Ishikawa (cell line): ENCODE measurements around the gene PPP4R2.

ENCODE experiments used
- CREB1 ChIP-seq: IDR thresholded peaks from 2 replicates; pipeline ENCODE4 v1.6.1; 2012; ENCODE audit warnings: low read depth
- EP300 ChIP-seq: IDR thresholded peaks from 2 replicates; pipeline ENCODE4 v1.6.1; 2012; ENCODE audit warnings: borderline replicate concordance
- FOXM1 ChIP-seq: IDR thresholded peaks from 2 replicates; pipeline ENCODE4 v1.6.1; 2012; ENCODE audit warnings: low read depth, borderline replicate concordance
- RAD21 ChIP-seq: IDR thresholded peaks from 2 replicates; pipeline ENCODE4 v1.6.1; 2012; ENCODE audit warnings: low read depth
- TCF12 ChIP-seq: IDR thresholded peaks from 2 replicates; pipeline ENCODE4 v1.6.1; 2012; ENCODE audit warnings: low read depth
- ZBTB7A ChIP-seq: IDR thresholded peaks from 2 replicates; pipeline ENCODE4 v1.6.1; 2012; ENCODE audit warnings: low read depth
- TF ChIP-seq, protein P1 (sequence below): IDR thresholded peaks from 2 replicates; pipeline ENCODE4 v1.6.1; 2012
- TF ChIP-seq, protein P2 (sequence below): IDR thresholded peaks from 2 replicates; pipeline ENCODE4 v1.6.1; 2012; ENCODE audit warnings: low read depth, mild to moderate bottlenecking

DNA sequence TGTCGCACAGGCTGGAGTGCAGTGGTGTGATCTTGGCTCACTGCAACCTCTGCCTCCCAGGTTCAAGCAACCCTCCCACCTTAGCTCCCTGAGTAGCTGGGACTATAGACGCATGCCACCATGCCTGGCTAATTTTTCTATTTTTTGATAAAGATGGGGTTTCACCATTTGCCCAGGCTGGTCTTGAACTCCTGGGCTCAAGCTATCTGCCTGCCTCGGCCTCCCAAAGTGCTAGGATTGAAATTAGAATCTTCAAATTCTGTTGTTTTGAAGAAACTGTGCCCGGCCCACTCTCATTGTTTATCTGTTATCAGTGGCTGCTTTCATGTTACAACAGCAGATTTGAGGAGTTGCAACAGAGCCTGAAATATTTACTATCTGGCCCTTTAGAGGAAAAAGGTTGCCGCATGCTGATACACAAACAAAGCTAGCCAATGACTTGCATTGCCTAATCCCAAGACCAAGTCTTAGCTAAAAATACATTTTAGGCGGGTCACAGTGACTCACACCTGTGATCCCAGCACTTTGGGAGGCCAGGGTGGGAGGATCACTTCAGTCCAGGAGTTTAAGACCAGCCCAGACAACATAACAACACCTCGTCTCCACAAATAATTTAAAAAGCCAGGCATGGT is 43.2 kb upstream of the PPP4R2 start:
- TF ChIP-seq TCF12 (no peak), CREB1 (no peak), ZBTB7A (no peak), EP300 (no peak), RAD21 (no peak), FOXM1 (no peak)
- TF ChIP-seq, protein P1, sequence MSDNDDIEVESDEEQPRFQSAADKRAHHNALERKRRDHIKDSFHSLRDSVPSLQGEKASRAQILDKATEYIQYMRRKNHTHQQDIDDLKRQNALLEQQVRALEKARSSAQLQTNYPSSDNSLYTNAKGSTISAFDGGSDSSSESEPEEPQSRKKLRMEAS: no peak
- TF ChIP-seq, protein P2, sequence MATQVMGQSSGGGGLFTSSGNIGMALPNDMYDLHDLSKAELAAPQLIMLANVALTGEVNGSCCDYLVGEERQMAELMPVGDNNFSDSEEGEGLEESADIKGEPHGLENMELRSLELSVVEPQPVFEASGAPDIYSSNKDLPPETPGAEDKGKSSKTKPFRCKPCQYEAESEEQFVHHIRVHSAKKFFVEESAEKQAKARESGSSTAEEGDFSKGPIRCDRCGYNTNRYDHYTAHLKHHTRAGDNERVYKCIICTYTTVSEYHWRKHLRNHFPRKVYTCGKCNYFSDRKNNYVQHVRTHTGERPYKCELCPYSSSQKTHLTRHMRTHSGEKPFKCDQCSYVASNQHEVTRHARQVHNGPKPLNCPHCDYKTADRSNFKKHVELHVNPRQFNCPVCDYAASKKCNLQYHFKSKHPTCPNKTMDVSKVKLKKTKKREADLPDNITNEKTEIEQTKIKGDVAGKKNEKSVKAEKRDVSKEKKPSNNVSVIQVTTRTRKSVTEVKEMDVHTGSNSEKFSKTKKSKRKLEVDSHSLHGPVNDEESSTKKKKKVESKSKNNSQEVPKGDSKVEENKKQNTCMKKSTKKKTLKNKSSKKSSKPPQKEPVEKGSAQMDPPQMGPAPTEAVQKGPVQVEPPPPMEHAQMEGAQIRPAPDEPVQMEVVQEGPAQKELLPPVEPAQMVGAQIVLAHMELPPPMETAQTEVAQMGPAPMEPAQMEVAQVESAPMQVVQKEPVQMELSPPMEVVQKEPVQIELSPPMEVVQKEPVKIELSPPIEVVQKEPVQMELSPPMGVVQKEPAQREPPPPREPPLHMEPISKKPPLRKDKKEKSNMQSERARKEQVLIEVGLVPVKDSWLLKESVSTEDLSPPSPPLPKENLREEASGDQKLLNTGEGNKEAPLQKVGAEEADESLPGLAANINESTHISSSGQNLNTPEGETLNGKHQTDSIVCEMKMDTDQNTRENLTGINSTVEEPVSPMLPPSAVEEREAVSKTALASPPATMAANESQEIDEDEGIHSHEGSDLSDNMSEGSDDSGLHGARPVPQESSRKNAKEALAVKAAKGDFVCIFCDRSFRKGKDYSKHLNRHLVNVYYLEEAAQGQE: no peak
